Adipocyte (in vitro differentiated cells): Measurements from ENCODE around the gene ZNF385A.

Experiments
- DNase-seq: peaks from one replicate; pipeline ENCODE4 v3.0.0-alpha.2; 2015; ENCODE audit warnings: low read depth
- H3K27me3 ChIP-seq: replicated peaks from 2 replicates; pipeline ENCODE4 v1.7.0; 2013; ENCODE audit warnings: mild to moderate bottlenecking, low read length, moderate library complexity; ENCODE audit not compliant: control insufficient read depth, insufficient read depth
- H3K36me3 ChIP-seq: 2 replicates; pipeline ENCODE4 v1.7.0; 2013; ENCODE audit warnings: low read length, mild to moderate bottlenecking, moderate library complexity; ENCODE audit not compliant: control insufficient read depth, insufficient read depth, severe bottlenecking
- H3K4me1 ChIP-seq: 2 replicates; pipeline ENCODE4 v1.7.0; 2013; ENCODE audit warnings: mild to moderate bottlenecking, low read length, moderate library complexity; ENCODE audit not compliant: control insufficient read depth, insufficient read depth
- H3K4me3 ChIP-seq: 2 replicates; pipeline ENCODE4 v1.7.0; 2013; ENCODE audit warnings: mild to moderate bottlenecking, low read length, moderate library complexity
- H3K9ac ChIP-seq: 2 replicates; pipeline ENCODE4 v1.7.0; 2013; ENCODE audit warnings: mild to moderate bottlenecking, low read length, moderate library complexity
- H3K9me3 ChIP-seq: 2 replicates; pipeline ENCODE4 v1.7.0; 2013; ENCODE audit warnings: mild to moderate bottlenecking, low read length, moderate library complexity; ENCODE audit not compliant: control insufficient read depth

ZNF385A gene

DNA sequence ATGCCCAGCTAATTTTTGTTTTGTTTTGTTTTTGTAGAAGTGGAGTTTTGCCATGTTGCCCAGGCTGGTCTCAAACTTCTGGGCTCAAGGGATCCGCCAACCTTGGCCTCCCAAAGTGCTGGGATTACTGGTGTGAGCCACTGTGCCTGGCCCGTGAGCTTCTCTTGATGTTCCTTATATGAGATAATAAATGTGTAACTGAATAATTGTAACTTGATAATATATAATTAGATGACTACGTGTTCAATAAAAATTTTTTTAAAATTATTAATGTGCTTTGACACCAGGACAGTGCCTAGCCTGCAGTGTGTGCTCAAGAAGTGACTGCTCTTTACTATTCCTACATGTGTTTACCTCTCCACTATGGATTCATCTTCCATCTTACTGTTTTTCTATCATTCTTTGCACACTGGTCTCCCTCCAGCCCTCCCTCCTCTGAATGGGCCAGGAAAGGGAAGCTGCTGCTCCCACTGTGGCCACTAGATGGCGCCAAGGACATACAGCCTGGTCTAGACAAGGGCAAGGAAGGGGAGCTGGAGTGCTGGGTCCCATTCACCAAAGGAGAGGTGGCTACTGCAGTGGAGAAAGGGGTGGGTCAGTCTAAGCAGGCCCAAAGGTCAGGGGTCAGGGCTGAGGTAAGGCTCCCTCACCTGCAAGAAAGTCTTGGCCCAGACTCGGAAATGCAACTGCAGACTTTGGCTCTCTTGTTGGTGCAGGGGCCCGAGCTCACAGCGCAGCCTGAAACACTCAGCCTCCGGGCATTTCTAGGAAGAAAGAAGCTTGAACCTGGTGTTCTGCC lies 14.7 kb upstream of the ZNF385A start:
- H3K4me1 ChIP-seq = peaks cover 7% of the 10 kb centered on the region
- H3K27me3 ChIP-seq = no peaks in the 10 kb centered on the region
- no peak overlapping the region for H3K4me3 ChIP-seq
- DNase-seq = peak; percentile 89
- peaks cover 97% of the 10 kb centered on the region for H3K36me3 ChIP-seq
- no peak overlapping the region for H3K9ac ChIP-seq
- H3K9me3 ChIP-seq = no peaks in the 10 kb centered on the region

DNA sequence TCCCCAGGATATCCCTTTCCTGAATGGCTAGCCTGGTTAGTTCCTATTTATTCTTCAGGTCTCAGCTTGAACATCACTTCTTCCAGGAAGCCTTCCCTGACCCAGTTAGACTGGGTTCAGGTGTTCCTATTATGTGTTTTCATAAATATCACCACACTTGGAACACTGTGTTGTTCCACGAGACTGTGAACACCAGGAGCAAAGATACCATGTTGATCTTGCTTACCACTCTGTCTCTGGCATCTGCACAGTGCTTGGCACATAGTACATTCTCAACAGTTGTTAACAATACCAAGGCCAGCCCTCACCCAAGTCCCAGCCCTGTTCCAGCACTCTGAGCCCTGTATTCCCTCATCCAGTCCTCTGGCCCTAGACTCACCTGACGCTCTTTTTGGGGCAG lies 13.7 kb upstream of the ZNF385A start:
- H3K4me1 ChIP-seq = peaks cover 7% of the 10 kb centered on the region
- peaks cover 93% of the 10 kb centered on the region for H3K36me3 ChIP-seq
- no peaks in the 10 kb centered on the region for H3K9me3 ChIP-seq
- no peak overlapping the region for H3K4me3 ChIP-seq
- H3K27me3 ChIP-seq = no peaks in the 10 kb centered on the region
- no peak for DNase-seq
- H3K9ac ChIP-seq = no peak overlapping the region

DNA sequence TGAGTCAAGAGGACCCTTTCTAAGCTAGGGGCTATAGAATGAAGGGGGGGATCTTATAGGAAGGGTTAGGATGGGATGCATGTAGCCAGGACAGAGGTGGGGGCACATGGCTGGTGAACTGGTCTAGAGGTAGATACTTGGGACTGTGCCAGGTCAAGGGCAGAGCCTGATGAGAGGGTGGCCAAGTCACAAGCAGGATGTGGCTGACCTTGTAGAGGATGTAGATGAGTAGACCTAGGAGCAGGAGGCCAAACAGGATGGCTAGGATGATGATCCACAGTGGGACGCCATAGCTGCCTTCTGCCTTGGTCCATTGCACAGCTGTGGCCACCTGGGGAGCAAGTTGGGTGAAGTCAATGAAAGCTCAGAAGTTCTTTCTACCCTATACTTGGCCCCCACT lies 12.6 kb upstream of the ZNF385A start:
- Histone ChIP-seq H3K36me3 (peaks cover 82% of the 10 kb centered on the region), H3K27me3 (no peaks in the 10 kb centered on the region), H3K4me3 (no peak overlapping the region), H3K9me3 (no peaks in the 10 kb centered on the region), H3K4me1 (peaks cover 7% of the 10 kb centered on the region), H3K9ac (no peak overlapping the region)
- no peak for DNase-seq

DNA sequence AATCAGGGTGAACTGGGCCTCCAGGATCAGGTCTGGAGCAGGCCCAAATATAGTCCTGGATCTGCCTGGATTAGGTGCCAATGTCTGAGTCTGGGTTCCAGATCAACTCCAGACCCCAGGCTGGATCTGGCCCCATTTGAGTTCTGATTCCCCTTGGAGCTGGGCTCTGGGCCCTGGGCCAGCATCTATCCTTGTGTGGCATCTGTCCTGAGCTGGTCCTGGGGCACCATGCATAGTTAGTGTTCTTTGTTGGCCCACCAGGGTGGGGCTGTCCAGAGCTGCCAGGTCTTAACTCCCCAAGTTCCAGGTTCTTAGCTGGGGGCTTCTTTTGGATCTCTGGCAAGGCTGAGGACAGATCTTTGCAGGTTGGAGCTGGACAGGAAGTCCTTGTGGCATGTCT lies 11.0 kb upstream of the ZNF385A start:
- Histone ChIP-seq H3K4me1 (peaks cover 7% of the 10 kb centered on the region), H3K27me3 (no peaks in the 10 kb centered on the region), H3K9me3 (no peaks in the 10 kb centered on the region), H3K9ac (no peak overlapping the region), H3K36me3 (peaks cover 66% of the 10 kb centered on the region), H3K4me3 (no peak overlapping the region)
- DNase-seq = no peak

DNA sequence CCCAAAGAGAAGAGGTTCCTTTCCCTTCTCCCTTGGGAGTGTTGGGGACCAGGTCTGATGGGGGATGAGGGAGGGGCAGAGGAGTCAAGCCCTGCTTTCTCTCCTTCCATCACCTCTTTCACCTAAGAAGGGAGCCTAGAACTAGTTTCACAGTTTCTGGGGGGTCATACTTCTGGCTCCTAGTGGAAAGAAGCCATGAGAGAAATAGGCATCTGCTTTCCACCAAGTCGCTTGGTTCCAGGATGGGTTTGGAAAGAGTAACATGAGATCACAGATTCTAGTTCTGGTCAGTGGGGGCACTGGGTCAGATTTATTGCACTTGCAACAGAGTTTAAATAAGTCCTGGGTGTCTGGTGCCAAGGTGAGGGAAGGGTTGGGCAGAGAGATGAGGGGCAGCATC lies 10.5 kb upstream of the ZNF385A start:
- Histone ChIP-seq H3K4me3 (no peak overlapping the region), H3K9me3 (no peaks in the 10 kb centered on the region), H3K4me1 (peaks cover 7% of the 10 kb centered on the region), H3K27me3 (no peaks in the 10 kb centered on the region), H3K9ac (no peak overlapping the region), H3K36me3 (peaks cover 61% of the 10 kb centered on the region)
- no peak for DNase-seq

DNA sequence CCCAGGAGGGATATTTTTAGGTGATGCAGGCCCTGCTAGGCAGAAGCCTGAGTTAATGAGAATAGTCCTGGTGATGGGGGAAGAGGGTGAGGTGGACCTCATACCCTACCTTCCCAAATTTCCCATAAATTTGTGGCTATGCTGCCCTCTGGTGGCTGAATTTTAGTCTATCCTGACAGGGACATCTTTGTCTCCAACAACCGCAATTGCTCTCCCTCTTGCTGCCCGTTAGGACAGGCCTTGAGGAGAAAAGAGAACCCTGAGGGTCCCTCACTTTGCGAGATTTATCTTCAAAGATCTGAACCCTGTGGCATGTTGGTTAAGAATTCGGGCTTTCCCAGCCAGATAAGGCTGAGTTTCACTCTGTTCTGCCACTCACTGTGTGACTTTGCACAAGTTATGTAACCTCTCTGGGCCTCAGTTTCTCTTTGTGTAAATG lies 9.8 kb upstream of the ZNF385A start:
- Histone ChIP-seq H3K4me3 (no peak overlapping the region), H3K9me3 (no peaks in the 10 kb centered on the region), H3K36me3 (peaks cover 54% of the 10 kb centered on the region), H3K9ac (no peak overlapping the region), H3K27me3 (no peaks in the 10 kb centered on the region), H3K4me1 (peaks cover 7% of the 10 kb centered on the region)
- peak; percentile 88 for DNase-seq

DNA sequence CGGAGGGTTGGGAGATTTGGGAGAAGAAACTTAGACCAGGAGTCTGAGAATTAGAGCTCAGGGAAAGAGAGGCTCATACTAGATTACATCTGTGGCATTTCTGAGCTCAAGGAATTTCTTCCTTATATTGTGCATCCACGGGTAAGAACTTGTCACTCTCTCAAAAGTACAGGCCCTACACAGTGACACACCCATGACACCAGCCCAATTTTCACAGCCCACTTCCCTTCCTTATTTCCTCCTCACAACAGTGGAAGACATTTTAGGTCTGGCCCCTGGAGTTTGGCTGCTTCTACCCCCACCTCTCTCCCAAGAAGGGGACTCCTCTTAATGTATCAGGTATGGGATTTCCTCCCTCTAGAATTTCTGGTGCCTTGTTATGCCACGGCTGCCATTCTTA lies 9.2 kb upstream of the ZNF385A start:
- no peak for DNase-seq
- Histone ChIP-seq H3K4me3 (no peak overlapping the region), H3K9me3 (no peaks in the 10 kb centered on the region), H3K9ac (no peak overlapping the region), H3K4me1 (peaks cover 7% of the 10 kb centered on the region), H3K27me3 (no peaks in the 10 kb centered on the region), H3K36me3 (peaks cover 48% of the 10 kb centered on the region)

DNA sequence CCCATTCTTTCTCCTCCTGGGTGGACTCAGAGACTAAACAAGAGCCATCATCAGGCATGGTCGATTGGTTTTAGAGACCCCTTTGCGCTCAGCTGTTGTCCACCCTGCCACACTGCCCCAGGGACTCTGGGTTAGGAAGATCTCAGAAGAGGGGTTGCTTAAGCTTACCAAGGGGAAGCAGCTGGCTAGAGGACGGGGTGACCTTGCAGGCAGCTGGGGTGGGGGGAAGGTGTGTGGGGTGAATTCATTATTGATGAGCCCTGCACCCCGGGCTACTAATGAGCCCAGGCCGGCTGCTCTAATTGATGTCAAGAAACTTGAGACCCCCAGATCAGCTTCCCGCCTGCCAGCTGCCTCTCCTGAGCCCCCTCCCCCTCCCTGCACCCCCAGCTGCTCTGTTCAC lies 8.7 kb upstream of the ZNF385A start:
- no peak for DNase-seq
- H3K4me1 ChIP-seq = peaks cover 7% of the 10 kb centered on the region
- no peaks in the 10 kb centered on the region for H3K27me3 ChIP-seq
- H3K36me3 ChIP-seq = peaks cover 43% of the 10 kb centered on the region
- H3K4me3 ChIP-seq = no peak overlapping the region
- no peaks in the 10 kb centered on the region for H3K9me3 ChIP-seq
- H3K9ac ChIP-seq = no peak overlapping the region

DNA sequence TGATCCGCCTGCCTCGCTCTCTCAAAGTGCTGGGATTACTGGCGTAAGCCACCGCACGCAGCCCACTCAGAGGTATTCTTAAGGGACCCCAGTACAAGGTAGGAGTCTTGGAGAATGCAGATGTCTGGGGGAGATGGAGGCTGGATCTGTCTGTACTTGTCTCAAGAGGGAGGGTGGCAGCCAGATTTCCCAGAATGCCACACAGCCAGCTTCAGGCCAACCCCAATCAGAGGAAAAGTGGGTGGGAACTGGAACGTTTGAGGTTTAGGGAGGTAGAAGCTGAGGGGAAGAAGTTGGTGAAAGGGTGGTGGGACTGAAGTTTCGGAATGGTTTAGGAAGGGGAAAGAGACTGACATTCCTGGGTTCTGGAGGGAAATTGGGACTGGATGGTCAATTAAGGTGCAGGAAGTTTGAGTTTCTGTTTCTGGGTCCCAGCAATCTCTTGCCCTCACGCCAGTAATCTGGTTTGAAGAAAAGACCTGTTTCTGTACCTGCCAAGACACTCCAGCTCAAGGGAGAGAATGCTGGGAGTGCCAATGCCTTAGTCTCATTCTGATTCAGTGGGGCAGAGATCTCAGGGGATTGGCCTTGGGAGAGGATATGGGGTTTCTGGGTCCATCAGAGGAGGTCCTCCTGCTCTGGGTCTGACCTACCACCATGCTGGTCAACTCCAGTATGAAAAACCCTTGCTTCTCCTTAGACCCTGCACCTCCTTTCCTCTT lies 8.1 kb upstream of the ZNF385A start:
- no peak overlapping the region for H3K9ac ChIP-seq
- no peak for DNase-seq
- peaks cover 7% of the 10 kb centered on the region for H3K4me1 ChIP-seq
- peaks cover 38% of the 10 kb centered on the region for H3K36me3 ChIP-seq
- H3K27me3 ChIP-seq = no peaks in the 10 kb centered on the region
- no peak overlapping the region for H3K4me3 ChIP-seq
- no peaks in the 10 kb centered on the region for H3K9me3 ChIP-seq

DNA sequence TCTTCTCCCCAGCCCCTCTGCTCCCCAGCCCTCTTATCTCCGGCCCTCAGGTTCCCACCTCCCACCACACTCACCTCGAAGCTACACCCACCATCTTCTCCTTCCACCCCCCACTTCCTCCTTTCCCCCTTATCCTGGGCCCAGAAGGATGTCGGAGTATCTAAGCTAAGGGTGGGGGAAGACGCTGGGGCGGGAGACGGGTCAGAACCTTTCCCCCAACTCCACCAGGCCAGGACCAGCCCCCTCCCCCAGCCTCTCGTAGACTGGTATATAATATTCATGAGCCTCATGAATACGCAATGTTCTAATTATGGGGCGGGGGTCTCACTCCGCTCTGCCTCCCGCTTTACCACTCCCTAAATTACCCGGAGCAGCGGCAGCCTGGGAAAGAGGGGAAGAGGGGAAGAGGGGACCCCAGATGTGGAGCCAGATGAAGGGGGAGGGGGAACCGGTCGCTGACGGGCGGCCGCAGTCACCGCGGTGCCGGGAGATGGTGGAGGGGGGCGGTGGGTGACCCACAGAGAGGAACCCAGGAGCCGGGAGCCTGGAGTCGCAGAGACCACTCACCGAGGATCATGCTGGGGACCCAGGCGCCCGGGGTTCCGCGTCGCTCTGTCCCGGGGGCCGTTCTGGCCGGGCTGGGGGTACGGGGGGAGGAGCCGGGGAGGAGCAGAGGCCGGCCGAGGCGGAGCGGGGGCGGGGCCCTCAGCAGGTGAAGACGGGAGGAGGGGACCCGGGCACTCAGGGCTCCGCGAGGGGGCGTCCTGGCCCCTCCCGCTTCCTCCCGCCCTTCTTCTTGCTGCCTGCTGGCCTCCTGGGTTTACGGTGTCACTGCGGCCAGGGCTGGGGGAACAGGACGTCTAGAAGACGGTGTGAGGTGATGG lies 6.4 kb upstream of the ZNF385A start:
- Histone ChIP-seq H3K4me1 (peaks cover 15% of the 10 kb centered on the region), H3K4me3 (no peak overlapping the region), H3K9ac (no peak overlapping the region), H3K27me3 (no peaks in the 10 kb centered on the region), H3K9me3 (no peaks in the 10 kb centered on the region), H3K36me3 (peaks cover 20% of the 10 kb centered on the region)
- no peak for DNase-seq

DNA sequence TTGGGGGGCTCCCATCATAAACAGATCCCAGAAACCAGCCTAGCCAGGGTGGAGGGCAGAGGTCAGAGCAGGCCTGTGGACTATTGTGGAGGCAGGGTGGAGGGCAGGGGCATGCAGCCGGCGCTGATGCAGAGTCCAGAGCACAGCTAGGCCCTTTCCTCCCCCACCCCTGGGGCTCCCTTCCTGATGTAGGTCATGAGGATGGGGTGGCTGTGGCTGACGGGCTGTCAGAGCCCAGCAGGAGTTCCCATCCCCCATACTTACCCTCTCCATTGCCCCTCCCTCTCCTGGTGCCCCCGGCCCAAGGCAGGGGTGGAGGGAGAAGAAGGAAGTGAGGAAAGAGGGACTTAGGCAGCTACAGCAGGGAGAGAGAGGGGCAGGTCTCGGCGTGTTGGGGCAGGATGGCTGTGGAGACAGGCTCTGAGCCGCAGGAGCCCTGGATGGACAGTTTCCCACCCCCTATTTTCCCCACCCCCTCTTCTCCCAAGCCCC lies 5.7 kb upstream of the ZNF385A start:
- Histone ChIP-seq H3K9ac (no peak overlapping the region), H3K27me3 (no peaks in the 10 kb centered on the region), H3K9me3 (no peaks in the 10 kb centered on the region), H3K4me3 (no peak overlapping the region), H3K36me3 (peaks cover 15% of the 10 kb centered on the region), H3K4me1 (peaks cover 22% of the 10 kb centered on the region)
- DNase-seq = no peak
